GM21619 (cell line): ENCODE measurements around the gene SETD5.

Experiments used
- ATAC-seq: cut with Tn5 transposase; IDR thresholded peaks from one replicate; pipeline ENCODE4 v1.9.1; 2021; ENCODE audit not compliant: unreplicated experiment

The SETD5 gene

DNA sequence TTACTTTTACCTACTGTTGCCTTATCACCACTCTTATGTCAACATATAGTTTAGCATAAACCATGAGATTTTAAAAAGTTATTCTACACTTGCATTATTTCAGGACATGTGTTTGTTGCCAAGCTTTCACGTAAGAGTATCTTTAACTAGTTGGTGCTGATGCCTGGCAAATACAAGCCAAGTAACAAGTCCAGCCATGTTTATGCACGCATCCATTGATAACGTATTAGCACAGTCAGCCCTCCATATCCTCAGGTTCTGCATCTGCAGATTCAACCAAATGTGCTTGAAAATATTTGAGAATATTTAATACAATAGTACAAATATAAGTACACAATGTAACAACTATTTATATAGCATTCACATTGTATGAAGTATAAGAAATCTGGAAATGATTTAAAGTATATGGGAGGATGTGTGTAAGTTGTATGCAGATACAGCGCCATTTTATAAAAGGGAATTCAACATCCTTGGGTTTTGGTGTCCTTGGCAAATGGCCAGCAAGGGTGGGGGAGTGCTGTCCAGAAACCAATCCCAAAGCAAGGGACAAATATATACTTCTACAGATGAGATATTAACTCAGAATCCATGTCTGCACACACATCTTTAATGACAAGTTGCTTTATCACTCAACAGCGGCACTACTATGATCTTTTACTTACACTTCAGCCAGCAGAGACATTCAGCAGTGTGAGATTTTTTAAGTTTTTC lies 8.7 kb upstream of the SETD5 start:
- no peak for ATAC-seq

DNA sequence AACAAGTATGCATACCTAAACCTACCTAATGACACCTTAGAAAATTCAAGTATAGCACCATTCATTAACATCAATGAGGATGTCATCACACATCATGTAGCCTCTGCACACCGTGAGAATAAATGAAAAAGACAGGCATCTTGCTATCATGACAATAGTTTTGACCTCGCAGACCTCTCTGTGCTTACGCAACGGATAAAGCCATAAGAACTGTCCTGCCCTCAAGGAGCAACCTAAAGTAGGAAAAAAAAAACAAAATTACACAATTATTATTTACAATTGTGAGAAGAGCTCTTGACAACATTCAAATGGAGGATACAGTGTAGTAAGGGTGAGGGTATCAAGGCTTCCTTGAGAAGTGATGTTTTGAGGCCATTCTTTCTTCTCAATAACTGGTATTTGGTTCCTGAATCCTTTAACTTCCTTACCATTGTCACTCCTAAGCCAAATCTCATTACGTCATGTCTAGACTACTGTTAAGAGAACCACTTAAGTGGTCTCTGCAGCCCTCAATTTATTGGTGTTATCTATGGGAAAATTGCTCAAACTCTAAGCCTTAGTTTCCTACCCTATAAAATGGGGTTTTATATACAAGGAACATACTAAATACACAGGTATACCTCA lies 7.0 kb upstream of the SETD5 start:
- no peak for ATAC-seq

DNA sequence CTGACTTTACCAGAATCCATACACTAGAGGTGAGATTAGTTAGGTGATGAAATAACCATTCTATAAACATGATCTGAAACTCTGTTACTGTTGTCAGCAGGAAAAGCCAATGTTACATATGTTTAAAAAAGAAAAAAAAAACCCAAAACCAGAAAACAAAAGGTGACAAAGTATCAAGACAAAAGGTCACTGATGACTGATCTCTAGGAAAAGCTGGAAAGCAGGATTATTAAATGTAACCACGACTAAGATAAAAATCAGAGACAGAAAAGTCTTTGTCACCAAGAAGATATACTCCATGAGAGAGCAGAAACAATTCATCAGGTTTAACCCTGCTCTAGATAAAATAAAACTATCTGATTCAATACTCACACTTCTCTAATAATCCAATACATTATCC lies 5.4 kb upstream of the SETD5 start:
- ATAC-seq = no peak

GRCh38 chr3:9395570-9396300 lies 1.7 kb upstream of the SETD5 start:
- ATAC-seq = no peak

DNA sequence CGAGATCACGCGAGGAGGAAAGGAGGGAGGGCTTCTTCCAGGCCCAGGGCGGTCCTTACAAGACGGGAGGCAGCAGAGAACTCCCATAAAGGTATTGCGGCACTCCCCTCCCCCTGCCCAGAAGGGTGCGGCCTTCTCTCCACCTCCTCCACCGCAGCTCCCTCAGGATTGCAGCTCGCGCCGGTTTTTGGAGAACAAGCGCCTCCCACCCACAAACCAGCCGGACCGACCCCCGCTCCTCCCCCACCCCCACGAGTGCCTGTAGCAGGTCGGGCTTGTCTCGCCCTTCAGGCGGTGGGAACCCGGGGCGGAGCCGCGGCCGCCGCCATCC lies 1.1 kb upstream of the SETD5 start:
- peak; percentile 30 for ATAC-seq

- ATAC-seq = peak; percentile 66
Measured at GRCh38 chr3:9396632-9397331, 633 bp upstream of the SETD5 start.

DNA sequence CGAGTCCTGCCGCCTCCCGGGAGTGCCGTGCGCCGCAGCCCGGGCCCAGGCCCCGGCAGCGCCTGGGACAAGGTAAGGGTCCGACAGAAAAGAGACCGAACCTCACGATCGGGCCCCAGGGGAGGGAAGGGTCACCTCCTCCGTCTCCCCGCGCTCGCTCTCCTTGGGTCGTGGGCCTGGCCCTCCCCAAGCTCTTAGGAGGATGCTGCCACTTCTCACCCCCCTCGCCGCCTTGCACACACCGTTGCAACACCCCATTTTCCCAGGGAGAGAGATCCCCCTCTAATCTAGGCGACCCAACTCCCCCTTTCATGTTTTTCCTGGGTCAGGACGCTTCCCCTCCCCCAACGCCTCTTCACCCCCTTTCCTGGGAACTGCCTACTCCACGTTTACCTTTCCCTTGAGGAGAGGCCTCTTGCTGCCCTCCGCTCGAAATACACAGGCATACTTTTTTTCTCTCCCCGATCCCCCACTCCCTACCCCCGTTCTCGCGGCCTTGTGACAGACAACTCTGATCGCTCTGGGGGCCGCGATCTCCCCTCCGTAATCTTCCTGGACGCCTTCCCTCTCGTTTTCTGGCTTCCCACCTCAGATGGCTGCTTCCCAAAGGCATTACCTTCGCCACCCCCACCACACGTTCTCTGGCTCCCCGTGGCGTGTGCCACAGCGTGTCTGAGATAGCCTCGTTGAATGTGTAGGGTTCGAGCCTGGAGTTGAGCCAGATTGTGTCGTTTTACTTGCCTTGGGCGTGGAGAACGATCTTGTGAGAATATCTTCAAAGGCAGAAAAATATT lies 688 bp downstream of the SETD5 start:
- no peak for ATAC-seq

GRCh38 chr3:9398700-9399336 lies 1.4 kb downstream of the SETD5 start:
- no peak for ATAC-seq

GRCh38 chr3:9399337-9399703 lies 1.9 kb downstream of the SETD5 start:
- ATAC-seq = no peak

GRCh38 chr3:9399746-9400145 lies 2.3 kb downstream of the SETD5 start:
- ATAC-seq = no peak

- no peak for ATAC-seq
Measured at GRCh38 chr3:9400616-9401015, 3.2 kb downstream of the SETD5 start.

- ATAC-seq = no peak
Measured at GRCh38 chr3:9401986-9402385, 4.6 kb downstream of the SETD5 start.

GRCh38 chr3:9402410-9403228 lies 5.2 kb downstream of the SETD5 start:
- no peak for ATAC-seq

GRCh38 chr3:9403463-9403862 lies 6.0 kb downstream of the SETD5 start:
- no peak for ATAC-seq

DNA sequence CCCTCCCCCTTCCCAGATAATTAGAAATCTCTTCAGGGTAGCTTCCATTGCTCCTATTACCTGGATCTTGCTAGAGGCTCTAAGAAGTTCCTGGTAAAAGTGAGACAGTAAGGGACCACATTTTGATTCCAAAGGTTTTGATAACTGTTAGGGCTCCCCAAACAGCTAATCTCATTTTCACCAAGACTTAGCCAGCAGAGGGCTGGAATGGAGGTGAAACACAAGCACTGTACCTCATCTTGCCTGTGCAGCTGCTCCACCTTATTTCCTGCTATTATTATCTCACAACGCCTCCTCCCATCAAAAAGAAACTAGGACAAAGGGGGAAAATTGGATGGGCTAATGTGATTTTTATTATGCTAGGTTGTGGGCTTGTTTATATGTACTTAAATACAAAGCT lies 7.3 kb downstream of the SETD5 start:
- ATAC-seq = no peak

- ATAC-seq = no peak
Measured at GRCh38 chr3:9405756-9406155, 8.3 kb downstream of the SETD5 start.

- no peak for ATAC-seq
Measured at GRCh38 chr3:9406856-9407626, 9.6 kb downstream of the SETD5 start.

- ATAC-seq = no peak
Measured at GRCh38 chr3:9408061-9408460, 10.6 kb downstream of the SETD5 start.

- ATAC-seq = no peak
Measured at GRCh38 chr3:9408546-9408945, 11.1 kb downstream of the SETD5 start.
